Measurements from ENCODE around the gene EFS.

GRCh38 chr14:23409966-23410635 lies 45.1 kb upstream of the EFS start:
- TF ChIP-seq CTCF (IDR thresholded peaks at IDR 0.05) (no peak), EP300 (IDR thresholded peaks at IDR 0.05; ENCODE audit: low read depth) (no peak), POLR2AphosphoS5 (IDR thresholded peaks at IDR 0.05) (no peak), POLR2A (IDR thresholded peaks at IDR 0.05) (no peak)

Data from transverse colon (tissue), 4 donors.